ENCODE results near the gene RNASE7. TPM values are rescaled to one million over a fixed set of nuclear protein-coding genes. Genes with fewer than 3 reads are reported as not detected.

The RNASE7 gene
- total RNA-seq, 3 donors from 2014 or later (not counting 1 experiment from before 2014, with no cell fraction given) = not detected

DNA sequence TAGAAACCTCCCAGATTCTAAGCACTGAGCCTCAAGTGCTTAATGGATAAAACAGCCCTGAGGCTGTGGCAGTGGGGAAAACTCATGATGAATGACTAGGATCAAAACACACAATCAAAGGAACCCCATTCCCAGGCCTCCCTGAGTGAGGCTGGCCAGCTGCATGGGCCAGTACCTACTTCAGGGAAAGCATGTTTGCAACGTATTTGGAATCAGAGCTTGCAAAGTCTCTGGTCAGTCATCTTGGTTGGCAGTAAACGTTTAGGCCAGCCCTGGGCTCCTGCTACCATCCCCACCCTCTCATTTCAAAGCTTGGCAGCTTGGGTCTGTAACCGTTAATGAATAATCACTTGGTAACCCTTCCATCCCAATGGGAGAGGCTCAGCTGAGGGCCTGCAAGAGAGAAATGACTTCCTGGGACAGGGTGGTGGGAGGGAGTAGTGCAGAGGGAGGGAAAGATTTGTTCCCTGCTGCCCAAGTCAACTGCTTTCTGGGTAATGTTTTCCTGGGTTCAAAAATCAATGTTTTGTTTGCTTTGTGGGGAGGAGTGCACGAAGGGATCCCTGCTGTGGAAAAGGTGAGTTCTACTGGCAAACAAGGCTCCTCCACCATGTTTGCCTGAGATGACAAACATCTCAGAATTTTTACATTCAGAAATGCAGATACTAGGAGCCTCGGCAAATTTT, 13.4 kb downstream of the RNASE7 start:
- H3K27ac ChIP-seq (ENCODE audit: low read length) = no peak overlapping the region
- TF ChIP-seq, protein P1, sequence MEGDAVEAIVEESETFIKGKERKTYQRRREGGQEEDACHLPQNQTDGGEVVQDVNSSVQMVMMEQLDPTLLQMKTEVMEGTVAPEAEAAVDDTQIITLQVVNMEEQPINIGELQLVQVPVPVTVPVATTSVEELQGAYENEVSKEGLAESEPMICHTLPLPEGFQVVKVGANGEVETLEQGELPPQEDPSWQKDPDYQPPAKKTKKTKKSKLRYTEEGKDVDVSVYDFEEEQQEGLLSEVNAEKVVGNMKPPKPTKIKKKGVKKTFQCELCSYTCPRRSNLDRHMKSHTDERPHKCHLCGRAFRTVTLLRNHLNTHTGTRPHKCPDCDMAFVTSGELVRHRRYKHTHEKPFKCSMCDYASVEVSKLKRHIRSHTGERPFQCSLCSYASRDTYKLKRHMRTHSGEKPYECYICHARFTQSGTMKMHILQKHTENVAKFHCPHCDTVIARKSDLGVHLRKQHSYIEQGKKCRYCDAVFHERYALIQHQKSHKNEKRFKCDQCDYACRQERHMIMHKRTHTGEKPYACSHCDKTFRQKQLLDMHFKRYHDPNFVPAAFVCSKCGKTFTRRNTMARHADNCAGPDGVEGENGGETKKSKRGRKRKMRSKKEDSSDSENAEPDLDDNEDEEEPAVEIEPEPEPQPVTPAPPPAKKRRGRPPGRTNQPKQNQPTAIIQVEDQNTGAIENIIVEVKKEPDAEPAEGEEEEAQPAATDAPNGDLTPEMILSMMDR (IDR thresholded peaks at IDR 0.05) = no peak
- H3K4me3 ChIP-seq (ENCODE audit: low read length) = no peak overlapping the region
- no peaks in the 10 kb centered on the region for H3K4me1 ChIP-seq (ENCODE audit: control insufficient read depth, insufficient read depth, low read length)
- H3K27me3 Mint-ChIP-seq (ENCODE audit: low read depth in 2 of 2) = peaks cover 10 to 17% of the 10 kb centered on the region in 2 donors
- no peaks in the 10 kb centered on the region for H3K36me3 Mint-ChIP-seq
- DNase-seq = no peak
- no peaks in the 10 kb centered on the region for H3K4me1 Mint-ChIP-seq
- H3K9me3 Mint-ChIP-seq = no peaks in the 10 kb centered on the region
- WGBS (ENCODE audit: insufficient coverage) = 77% methylated on average over 5 of the region's 5 CpGs
- no peak for ATAC-seq
- H3K4me3 Mint-ChIP-seq = no peak overlapping the region
- H3K36me3 ChIP-seq (ENCODE audit: control insufficient read depth, insufficient read depth, low read length) = no peaks in the 10 kb centered on the region
- no peak overlapping the region for H3K27ac Mint-ChIP-seq
- H3K9me3 ChIP-seq (ENCODE audit: control insufficient read depth, insufficient read depth, low read length) = no peaks in the 10 kb centered on the region
- intact Hi-C loops (cut with micrococcal nuclease) = no loop called here
- H3K27me3 ChIP-seq (ENCODE audit: control insufficient read depth, insufficient read depth, low read length) = no peaks in the 10 kb centered on the region

DNA sequence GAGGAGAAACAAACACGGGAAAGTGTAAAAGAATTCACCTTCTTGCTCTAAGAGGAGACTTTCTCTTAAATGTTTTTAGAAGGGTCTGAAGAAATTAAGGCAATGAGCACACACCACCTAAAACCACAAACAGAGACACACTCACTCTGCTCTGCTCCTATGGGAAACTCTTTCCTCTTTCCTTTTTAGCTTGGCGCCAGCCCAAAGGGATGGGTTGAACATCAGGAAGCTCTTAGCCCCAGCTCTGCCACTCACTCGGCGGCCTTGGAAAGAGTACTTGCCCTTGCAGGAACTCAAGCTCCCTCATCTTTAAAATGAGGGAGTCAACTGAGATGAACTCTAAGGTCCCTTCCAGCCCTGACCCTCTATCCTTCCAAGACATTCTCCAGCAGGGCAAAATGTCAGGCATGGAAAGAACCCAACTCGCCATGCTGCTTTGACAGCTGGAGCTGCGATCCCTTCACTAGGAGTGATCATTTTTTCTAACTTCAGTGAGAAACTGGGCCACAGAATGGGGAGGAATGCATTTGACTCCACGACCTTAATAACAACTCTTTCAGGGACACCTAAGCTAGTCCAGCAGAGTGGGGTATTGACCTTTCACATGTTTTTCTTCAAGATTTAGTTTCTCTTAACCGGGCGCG, 14.5 kb downstream of the RNASE7 start:
- Mint-ChIP-seq H3K9me3 (no peaks in the 10 kb centered on the region), H3K4me3 (no peak overlapping the region), H3K27me3 (ENCODE audit: low read depth in 2 of 2) (peaks cover 18 to 24% of the 10 kb centered on the region in 2 donors), H3K4me1 (no peaks in the 10 kb centered on the region), H3K36me3 (no peaks in the 10 kb centered on the region), H3K27ac (no peak overlapping the region)
- no peaks in the 10 kb centered on the region for H3K4me1 ChIP-seq (ENCODE audit: control insufficient read depth, insufficient read depth, low read length)
- TF ChIP-seq, protein P1 (IDR thresholded peaks at IDR 0.05) = no peak
- no peak for DNase-seq
- no peak for ATAC-seq
- no peaks in the 10 kb centered on the region for H3K9me3 ChIP-seq (ENCODE audit: control insufficient read depth, insufficient read depth, low read length)
- 84% methylated on average over 6 of the region's 10 CpGs for WGBS (ENCODE audit: insufficient coverage)
- intact Hi-C loops (cut with micrococcal nuclease) = no loop called here
- H3K27ac ChIP-seq (ENCODE audit: low read length) = no peak overlapping the region
- no peaks in the 10 kb centered on the region for H3K27me3 ChIP-seq (ENCODE audit: control insufficient read depth, insufficient read depth, low read length)
- no peak overlapping the region for H3K4me3 ChIP-seq (ENCODE audit: low read length)
- H3K36me3 ChIP-seq (ENCODE audit: control insufficient read depth, insufficient read depth, low read length) = no peaks in the 10 kb centered on the region

DNA sequence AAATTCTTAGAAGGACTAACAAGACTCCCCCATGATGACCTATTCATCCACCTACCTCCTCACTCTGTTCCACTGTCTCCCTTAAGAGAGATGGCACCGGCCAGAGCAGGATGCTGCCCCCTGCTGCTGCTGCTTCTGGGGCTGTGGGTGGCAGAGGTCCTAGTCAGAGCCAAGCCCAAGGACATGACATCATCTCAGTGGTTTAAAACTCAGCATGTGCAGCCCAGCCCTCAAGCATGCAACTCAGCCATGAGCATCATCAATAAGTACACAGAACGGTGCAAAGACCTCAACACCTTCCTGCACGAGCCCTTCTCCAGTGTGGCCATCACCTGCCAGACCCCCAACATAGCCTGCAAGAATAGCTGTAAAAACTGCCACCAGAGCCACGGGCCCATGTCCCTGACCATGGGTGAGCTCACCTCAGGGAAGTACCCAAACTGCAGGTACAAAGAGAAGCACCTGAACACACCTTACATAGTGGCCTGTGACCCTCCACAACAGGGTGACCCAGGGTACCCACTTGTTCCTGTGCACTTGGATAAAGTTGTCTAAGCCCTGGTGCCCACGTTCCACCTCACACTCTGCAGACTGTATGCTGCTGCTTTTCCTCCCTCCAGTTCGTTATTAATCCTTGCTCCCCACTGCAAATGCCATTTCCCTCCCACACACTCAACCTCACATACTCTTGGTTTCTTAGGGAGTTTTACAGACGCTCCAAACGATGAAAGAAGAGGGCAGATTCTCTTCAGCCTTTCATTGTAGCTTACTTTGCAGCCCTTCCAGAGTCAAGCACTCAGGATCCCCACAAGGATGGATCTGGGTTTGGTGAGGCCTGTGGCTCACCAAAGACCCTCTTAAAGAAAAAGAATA, 15.9 kb downstream of the RNASE7 start, which contains the start of gene RNASE8:
Gene RNASE8, plus strand, starts transcription at position 20 of the 873 bp plus-strand sequence. Its CDS starts 71 bp downstream, at position 91.
- TF ChIP-seq, protein P1 (IDR thresholded peaks at IDR 0.05) = no peak
- Histone ChIP-seq H3K9me3 (ENCODE audit: control insufficient read depth, insufficient read depth, low read length) (no peaks in the 10 kb centered on the region), H3K4me3 (ENCODE audit: low read length) (no peak within 1 kb of the TSS), H3K36me3 (ENCODE audit: control insufficient read depth, insufficient read depth, low read length) (no peaks in the 10 kb centered on the region), H3K4me1 (ENCODE audit: control insufficient read depth, insufficient read depth, low read length) (no peaks in the 10 kb centered on the region), H3K27ac (ENCODE audit: low read length) (no peak within 1 kb of the TSS), H3K27me3 (ENCODE audit: control insufficient read depth, insufficient read depth, low read length) (no peaks in the 10 kb centered on the region)
- Mint-ChIP-seq H3K4me1 (no peaks in the 10 kb centered on the region), H3K9me3 (no peaks in the 10 kb centered on the region), H3K4me3 (no peak within 1 kb of the TSS), H3K36me3 (no peaks in the 10 kb centered on the region), H3K27ac (no peak within 1 kb of the TSS), H3K27me3 (ENCODE audit: low read depth in 2 of 2) (peaks cover 23 to 29% of the 10 kb centered on the region in 2 donors)
- 87% methylated on average over 8 of the region's 8 CpGs for WGBS (ENCODE audit: insufficient coverage)
- intact Hi-C loops (cut with micrococcal nuclease) = no loop called here
- peak in 2 of 3 donors; percentile 30 to 41 for ATAC-seq
- DNase-seq = no peak
